NCI-H146 treated with DMSO at 0.1 percent for 48 hours (cell line): ENCODE measurements around the gene CRNN.

ENCODE experiments used
- DNase-seq: peaks from one replicate; lab custom pipeline; 2025; ENCODE audit not compliant: unreplicated experiment; lab: John Stamatoyannopoulos, UW

The CRNN gene

DNA sequence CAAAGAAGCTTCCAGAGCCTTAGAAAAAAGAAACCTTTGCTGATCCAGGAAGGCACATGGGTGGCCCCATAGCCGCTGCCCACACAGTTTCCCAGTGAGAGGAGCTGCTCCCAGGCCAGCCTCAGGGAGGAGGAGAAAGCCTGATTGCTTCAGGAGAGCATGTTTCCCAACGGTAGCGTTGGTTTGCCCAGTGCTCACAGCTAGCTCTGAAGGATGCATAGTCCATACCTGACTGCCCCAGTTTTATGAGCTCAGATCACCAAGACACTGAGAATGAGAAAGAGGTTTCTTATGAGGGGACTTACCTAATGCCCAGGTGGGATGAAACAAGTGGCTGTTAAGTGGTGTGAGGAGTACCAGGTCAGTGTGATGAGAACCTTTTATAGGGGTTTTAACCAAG is at the start of gene CRNN:
Gene CRNN (minus strand): TSS at position 355 of the 400 bp plus-strand sequence. CDS start 2,030 bp downstream, outside the sequence.
- no peak for DNase-seq

DNA sequence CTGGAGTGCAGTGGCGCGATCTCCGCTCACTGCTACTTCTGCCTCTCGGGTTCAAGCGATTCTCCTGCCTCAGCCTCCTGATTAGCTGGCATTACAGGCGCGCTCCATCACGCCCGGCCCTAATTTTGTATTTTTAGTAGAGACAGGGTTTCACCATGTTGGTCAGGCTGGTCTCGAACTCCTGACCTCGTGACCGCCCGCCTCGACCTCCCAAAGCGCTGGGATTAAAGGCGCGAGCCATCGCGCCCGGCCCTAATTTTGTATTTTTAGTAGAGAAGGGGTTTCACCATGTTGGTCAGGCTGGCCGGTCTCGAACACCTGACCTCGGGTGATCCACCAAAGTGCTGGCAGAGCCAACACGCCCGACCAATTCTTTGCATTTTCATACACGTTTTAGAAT is 48.6 kb upstream of the CRNN start:
- no peak for DNase-seq

DNA sequence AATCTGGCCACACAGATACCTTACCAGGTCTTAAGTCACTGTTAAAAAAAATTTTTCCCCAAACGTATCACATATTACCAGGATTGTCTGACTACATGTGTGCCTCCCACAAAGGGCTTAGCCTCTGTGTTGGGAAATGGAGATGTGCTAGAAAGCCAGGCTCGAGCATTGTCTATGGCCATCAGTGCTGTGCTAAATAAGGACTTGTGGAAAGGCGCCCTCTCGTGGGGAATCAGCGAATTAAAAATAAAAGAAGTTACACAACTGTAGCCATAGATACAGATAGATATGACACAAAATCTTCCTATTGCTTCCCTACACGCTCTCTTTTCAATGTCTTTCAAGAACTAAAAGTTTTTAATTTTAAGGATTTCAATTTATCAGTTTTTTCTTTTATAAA is 47.5 kb upstream of the CRNN start:
- peak; percentile 6 for DNase-seq

DNA sequence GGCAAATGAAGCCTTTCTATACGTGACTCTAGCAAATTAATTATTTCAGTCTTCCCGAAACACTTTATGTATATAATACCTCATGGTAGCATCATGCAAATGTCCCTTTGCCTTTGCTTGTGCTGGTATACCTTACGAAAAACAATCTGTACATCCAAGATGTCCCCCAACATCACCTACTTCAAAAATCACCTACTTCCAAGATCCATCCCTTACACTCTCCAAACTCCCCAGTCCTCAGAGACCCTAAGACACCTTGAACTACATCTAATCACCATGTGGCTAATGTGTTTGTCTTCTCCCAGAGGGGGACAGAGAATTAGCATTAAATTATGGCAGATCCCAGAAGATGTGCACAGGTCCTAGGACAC is 46.5 kb upstream of the CRNN start:
- DNase-seq, result no peak

DNA sequence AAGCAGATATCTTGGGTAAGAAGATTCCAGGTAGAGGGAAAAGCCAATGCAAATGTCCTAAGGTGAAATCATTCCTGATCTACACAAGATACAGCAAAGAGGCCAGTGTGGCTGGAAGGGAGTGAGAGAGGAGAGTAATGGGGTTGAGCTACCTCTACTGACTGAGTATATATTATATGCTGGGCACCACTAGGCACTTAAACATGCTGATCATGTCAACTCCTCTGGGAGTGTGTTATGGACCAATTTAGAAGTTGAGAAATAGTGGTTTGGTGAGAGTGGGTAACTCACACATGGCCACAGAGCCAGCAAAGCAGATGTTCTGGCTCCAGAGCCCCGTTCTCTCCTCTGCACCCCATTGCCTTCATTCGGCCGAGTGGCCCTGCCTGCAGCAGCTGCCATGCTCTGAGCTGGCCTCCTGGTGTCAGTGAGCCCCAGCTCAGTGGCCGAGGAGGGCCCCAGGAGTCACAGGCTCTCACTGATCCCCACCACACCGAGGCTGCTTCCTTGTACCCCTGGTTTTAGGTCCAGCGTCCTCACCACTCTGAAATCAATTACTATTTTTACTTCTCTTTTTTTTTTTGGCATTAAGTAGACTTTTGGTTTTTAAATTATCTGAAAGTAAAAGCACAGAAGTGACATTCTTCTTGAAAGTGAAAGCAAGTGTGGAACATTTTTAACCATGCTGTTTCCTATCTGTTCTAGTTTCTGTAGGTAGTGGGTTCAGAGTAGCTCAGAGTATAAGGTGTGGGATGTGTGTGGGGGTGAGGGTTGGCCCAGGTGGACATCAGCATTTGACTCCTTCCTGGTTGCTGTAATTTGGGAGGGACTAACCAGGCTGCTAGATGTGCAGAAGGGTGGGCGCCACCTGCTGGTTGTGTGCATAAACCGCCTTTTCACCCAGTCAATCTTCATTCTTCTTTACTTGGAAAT is 45.8 kb upstream of the CRNN start:
- peak; percentile 5 for DNase-seq

DNA sequence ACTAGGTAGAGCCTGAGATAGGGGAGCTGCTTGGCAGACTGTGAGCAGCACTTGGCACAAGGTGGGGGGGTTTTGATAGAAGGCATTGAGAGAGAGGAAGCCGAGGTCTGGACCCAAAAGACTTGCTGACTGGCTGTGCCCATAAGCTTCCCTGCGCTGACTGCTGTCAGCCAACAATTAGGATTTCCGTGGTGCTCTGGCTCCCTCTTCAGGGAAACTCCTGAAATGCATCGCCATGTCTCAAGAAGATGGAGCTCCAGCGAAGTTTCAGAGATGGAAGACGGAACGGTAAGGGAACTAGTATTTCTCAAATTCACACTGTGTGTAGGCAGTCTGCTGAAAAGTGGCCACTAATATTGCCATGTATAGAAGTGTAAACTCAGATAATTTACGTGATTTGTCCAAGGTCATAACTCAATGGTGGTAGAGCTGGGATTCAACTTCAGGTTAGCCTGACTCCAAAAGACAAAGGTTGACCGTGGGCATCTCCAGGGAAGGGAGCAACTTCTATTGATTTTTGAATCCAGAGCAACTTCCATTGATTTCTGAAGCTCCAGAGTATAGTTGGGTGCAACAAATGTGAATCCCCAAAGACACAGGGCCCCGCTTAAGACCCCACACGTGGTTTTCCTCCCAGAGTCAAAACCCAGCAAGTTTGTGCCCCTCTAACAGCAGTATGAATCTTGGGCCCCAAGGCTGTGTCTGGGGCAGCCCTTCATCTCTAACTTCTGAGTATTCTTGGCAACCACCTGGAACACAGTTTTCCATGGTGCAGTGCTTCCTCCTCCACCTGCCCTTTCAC is 44.5 kb upstream of the CRNN start:
- no peak for DNase-seq

DNA sequence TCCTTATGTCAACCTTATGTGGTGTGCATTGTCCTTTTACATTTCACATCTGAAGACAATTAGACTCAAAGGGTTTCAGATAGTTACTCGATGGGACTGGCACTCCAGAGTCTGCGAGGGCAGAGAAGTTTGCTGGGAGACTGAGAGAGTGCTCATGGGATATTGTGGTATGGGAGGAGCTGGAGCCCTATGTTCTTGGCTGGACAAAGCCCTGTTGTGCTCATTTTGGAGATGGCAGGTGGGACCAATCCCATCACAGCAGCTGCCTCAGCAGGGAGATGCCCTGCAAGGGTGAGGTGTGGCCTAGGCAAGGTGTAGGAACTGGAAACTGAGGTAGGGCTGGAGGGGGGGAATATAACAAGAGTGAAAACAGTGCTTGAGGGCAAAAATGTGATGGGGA is 43.5 kb upstream of the CRNN start:
- DNase-seq, result no peak

DNA sequence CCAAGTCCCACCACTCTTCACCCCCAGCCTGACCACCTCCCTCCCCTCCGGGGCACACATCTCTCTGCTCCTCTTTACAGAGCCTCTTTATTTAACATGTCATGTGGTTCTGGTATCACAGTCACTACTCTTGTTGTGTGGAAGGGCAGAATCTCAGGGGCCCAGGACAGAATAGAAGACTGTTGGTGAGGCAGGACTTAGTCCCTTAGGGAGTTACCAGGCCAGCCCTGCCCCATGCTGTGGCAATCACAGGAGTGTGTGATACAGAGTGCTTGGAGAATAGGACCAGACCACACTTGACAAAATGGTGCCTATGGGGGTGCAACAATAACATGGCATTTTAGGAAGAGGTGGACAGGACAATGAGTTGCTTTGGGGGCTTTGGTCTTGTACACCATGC is 43.0 kb upstream of the CRNN start:
- no peak for DNase-seq

DNA sequence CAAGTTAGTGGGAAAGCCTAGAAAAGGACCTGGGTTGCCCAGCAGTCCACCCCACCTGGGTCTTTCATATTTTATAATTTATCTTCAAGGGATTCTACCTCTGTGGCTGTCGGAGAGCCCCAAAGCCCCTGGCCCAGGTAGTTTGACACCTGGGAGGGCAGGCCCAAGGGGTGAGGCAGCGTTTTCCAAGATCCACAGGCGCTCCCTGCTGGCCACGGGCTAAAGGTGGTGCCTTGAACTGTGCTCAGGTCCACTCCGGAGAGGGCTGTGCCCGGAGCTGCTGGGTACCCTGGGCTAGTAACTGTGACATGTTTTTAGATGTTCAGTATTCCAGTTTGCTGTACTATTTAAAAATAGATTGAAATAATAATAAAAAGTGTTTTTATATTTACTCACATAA is 37.2 kb upstream of the CRNN start:
- no peak for DNase-seq

DNA sequence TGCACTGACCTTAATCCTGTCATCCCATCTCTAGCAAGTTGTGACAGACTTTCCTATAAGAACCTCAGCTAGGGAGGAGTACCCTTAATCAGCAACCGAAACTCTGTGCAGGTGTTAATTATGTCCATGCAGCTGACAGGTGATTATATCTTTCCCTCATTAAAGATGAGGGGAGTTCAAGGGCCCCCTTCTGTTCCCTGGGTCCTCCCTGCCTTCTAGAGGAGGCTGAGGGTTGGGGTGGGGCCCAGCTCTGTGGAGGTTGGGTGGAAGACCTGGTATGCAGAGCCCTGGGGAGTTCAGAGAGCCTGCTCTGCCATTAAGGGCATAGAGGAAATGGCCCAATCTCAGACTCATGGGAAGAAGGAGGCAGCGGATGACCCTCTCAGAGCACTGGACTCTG is 35.6 kb upstream of the CRNN start:
- DNase-seq, result no peak

DNA sequence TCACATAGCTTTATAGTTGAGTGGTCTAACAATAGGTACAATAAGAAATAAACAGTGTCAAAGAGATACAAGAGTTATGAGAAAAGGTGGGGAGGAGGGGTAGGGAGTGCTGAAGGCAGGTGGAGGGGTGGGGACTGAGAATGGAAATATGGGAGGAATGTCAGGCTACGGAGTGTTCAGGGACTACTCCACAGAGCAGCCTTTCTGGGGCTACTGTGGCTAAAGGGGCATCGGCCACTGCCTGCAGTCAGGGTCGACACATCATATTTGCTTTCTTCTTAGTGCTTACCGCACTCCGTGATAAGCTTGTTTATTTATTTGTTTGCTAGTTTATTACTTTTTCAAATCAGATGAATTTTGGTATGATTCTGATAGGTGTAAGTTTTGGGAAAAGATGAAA is 34.4 kb upstream of the CRNN start:
- no peak for DNase-seq

DNA sequence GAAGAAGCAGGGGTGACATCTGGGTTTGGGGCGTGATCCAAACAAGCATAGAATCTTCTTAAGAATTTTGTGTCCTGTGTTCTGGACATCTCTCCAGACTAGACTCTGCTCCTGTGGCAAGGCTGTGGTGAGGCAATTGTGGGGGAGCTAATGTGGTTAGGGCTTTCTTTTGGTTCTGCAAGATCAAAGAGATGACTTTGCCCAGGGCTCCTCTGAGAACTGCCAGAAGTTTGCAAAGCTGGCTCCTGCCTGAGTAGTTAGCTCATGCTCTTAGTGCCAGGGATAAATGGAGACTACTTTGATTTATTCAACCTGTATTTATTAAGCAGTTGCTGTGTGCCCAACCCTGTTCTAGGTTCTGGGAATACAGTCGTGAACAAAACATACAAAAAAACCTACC is 34.0 kb upstream of the CRNN start:
- DNase-seq, result no peak

DNA sequence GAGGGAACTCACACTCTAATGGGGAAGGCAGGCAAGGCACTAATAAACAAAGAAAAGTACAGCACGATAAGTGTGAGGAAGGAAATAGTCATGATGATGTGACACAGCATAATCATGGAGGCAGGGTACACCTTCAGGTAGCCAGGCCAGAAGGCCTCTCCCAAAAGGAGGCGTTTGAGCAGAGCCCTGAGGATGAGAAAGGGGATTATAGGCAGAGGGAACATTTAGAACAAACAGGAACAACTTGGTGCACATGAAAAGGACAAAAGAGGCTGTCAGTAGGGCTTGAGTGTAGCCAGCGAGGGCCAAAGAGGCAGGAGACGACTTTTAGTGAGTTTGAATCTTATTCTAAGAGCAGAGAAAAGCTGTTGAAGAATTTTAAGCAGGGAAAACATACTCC is 33.4 kb upstream of the CRNN start:
- no peak for DNase-seq

DNA sequence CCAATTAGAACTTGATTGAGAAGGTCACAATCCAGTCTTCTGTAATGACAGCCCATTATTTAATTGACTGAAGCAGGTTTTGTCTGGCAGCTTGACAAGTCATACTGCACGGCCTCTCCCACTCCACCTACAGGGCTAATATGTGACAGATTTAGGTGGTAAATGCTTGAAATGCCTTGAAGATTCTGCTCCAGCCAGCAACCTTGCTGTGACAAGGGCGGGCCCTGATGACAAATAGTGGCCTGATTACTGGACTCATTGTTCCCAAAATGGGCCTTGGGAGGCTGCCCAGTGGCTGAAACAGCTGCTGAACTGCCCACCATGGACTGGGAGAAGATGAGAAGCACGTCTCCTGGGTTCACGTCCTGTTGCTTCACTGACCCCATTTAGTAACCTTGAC is 30.0 kb upstream of the CRNN start:
- no peak for DNase-seq

DNA sequence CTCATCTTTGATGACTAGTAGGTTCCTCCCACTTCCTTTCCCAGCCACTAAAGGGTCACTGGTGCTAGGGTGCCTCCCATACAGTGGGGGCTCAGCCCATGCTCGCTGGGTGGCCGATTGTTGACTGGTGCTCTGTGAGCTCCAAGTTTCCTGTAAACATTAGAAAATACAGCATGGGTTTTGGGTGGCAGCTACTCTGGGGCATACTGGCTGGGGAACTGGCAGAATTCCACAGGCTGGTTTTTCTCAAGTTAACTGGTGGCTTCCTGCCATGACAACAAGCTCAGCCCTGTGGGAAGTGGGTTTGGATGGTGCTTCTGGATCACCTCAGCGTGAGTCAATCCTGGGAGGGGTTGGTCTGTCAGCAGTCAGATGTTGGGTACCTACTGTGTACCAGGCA is 28.7 kb upstream of the CRNN start:
- DNase-seq, result no peak

DNA sequence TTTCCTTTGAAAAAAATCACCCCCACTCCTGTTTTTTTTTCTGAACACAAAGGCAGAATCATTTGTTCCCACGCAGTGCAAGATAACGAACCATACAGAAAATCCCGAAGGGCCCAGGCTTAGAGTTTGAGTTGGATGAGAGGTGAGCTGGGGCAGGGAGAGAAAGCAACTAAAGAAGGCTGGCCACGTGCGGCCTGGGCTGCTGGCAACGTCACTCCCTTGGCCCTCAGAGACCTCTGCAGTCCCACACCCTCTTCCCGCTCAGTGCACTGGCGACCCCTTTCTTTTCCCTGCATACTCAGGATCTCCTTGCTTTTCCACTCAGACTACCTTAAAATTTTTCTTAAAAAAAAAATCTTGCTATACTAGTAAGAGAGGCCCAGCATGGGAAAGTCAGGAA is 28.2 kb upstream of the CRNN start:
- DNase-seq, result no peak

DNA sequence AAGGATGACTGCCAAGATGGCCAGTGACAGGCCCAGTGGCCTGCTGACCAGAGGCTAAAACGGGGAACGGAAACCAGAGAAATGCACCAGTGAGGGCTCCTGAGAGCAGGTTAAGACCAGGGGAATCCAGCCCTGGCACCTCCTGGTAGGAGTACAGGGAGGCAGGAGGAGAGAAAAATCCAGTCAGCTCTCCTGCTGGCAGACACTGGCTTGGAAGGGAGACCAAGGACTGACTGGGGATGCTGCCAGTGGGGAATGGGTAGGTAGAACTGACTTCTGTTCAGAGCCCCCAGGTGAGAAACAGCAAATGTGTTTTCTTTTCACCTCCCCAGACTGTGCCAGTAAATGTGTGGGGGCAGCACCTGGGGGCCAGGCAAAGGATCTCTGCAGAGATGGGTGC is 27.7 kb upstream of the CRNN start:
- DNase-seq, result no peak

DNA sequence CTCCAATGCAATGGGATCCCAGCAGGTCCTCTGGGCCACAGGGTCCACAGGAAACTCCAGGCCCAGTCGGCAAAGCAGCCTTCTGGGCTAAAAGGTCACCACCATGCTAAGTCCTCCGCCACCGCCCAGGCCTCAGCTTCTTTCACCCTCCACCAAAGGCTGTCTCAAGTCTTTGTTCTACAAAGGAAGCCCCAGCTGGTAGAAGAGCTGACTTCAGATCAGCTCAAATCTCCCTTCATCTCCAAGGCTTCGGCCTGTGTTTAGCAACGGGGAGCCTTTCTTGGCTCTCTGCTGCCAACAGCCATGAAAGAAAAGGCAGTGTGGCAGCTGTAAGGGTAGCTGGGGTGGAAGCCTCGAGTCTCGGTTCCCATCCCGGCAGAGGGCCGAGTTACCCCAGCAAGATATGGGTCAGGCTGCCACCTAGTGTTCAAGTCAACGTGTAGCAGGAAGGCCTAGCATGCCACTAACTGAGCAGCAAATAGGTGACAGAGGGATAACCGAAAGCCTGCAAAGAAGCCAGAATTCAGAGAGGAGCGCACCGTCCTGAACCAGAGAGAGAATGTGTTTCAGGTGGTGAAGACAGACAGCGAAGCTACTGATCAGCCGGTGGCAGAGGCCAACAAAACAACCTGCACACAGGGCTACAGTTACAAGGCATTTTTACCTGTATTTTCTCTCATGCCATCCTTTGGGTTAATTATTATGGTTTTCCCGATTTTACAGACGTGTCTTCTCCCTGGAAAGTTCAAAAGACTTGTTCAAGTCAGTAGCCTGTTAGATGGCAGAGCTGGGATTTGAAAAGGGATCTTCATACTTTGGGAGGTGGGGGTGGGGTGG is 26.8 kb upstream of the CRNN start:
- DNase-seq, result peak; percentile 7

DNA sequence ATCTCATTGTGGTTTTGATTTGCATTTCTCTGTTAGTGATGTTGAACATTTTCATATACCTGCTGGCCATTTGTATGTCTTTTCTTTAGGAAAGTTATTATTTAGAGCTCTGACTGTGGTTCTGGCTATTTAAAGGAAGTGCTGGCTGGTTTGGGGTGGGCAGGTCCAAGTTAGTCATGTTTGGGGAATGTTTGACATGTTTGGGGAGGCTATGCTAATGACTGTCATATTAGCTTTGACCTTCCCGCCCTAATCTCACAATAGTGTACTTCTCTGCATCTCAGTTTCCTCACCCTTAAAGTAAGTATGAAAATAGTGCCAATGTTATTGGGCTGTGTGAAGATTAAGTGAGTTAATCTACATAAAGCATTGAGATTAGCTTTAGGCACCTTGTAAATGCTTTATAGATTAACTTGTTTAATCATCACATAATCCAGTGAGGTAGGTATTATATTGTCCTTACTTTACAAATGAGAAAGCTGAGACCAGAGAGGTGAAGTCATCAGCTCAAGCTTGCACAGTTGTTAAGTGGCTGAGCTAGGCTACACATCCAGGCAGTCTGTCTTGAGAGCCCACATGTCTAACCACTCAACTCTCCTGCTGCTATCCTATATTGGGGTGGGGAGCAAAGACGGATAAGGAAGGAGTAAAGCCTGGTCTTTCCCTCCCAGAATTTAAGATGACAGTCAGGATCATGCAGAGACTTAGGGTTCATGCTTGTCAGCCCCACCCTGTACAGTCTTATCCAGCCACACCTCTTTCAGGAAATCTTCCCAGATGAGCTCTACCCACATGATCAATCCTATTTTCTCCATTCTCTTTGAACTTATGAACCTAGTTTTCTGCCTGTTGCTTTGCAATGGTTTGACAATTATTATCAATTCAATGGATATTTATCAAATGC is 22.8 kb upstream of the CRNN start:
- no peak for DNase-seq

DNA sequence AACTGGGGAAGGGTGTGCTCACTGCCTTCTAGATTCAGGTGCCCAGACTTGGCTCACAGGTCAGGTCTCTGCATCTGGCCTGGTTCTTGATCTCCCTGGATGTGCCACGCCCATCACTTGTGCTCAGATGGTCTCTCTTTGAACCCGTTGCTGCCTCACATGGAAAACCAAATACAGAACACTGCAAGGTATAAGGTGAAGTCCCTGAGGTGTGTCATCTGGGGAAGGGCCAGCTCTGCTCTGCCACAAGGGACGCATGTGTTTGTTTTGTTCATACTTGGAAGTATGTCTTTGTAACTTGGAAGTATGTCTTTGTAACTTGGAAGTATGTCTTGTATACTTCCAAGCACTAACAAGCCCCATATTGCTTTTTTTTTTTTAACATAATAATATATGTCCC is 13.4 kb upstream of the CRNN start:
- no peak for DNase-seq
